A673 (cell line): Measurements from ENCODE around the gene ETFB.

Source experiments
- CTCF ChIP-seq: fragments of 300-800, 200-600 bp; sonication (generic); conservative IDR thresholded peaks from 2 replicates; pipeline ENCODE4 v1.5.1; 2017; ENCODE audit warnings: low read depth, mild to moderate bottlenecking, antibody characterized with exemption, low read length, moderate library complexity, mixed read lengths
- EZH2 ChIP-seq: fragments of 200-600 bp; sonication (generic); IDR thresholded peaks from 2 replicates; pipeline ENCODE4 v1.6.1; 2017; ENCODE audit warnings: borderline replicate concordance, low read depth, mild to moderate bottlenecking, mixed read lengths, antibody characterized with exemption, low read length; ENCODE audit not compliant: poor library complexity, severe bottlenecking

DNA sequence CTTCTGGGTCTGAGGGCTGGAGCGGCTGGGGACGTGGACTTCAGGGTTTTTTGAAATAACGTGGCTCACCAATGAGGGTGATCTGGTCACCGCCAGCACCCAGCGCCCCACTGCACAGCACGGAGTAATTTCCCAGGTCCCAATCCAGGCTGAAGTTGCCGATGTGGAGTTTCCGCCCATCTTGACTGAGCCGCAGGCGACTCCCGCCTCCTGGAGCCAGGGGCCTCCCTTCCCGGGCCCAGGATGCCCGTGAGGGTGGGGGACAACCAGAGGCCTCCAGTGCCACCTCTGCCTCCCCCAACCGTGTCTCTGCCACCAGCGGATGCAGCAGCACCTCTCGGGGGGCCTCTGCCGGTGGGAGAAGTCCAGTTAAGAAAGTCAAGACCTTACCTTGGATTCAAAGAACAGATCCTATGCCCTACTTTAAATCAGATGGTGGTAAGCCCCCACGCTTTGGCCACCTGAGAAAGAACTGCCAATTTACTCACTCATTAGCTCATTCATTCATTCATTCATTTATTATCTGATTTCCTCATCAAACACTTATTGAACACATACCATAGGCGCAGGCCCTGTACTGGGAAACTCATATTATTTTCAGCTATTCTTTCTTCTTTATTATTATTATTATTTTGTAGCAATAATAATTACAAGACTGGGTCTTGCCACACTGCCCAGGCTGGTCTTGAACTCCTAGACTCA lies 28.2 kb downstream of the ETFB start:
- TF ChIP-seq EZH2: no peak
- TF ChIP-seq CTCF: no peak
